Nephron (organoid): ENCODE results near the gene MRPS33.

Experiments used
- H3K27ac Mint-ChIP-seq, 3 experiments: 2 replicates each; pipeline ENCODE4 v1.8.0; 2020; ENCODE audit warnings: mixed read lengths in 3 of 3, mild to moderate bottlenecking in 2 of 3, moderate library complexity in 1 of 3
- H3K27me3 Mint-ChIP-seq: 2 replicates; pipeline ENCODE4 v1.8.0; 2021; ENCODE audit warnings: low read depth, mild to moderate bottlenecking, moderate library complexity, mixed read lengths
- H3K36me3 Mint-ChIP-seq: 2 replicates; pipeline ENCODE4 v1.8.0; 2020; ENCODE audit warnings: low read depth, mixed read lengths
- H3K4me1 Mint-ChIP-seq: 2 replicates; pipeline ENCODE4 v1.8.0; 2020; ENCODE audit warnings: mixed read lengths
- H3K4me3 Mint-ChIP-seq, 3 experiments: 2 replicates each; pipeline ENCODE4 v1.8.0; 2020; ENCODE audit warnings: mild to moderate bottlenecking in 3 of 3, mixed read lengths in 3 of 3, moderate library complexity in 2 of 3
- H3K9me3 Mint-ChIP-seq: 2 replicates; pipeline ENCODE4 v1.8.0; 2020; ENCODE audit warnings: mixed read lengths
- TF ChIP-seq, protein P1 (sequence below), 3 experiments: fragments of 200-600 bp; sonication (generic); IDR thresholded peaks; one replicate each; pipeline ENCODE4 v1.5.0; 2021; ENCODE audit warnings: antibody characterized with exemption in 3 of 3; ENCODE audit not compliant: unreplicated experiment in 3 of 3

Gene MRPS33

DNA sequence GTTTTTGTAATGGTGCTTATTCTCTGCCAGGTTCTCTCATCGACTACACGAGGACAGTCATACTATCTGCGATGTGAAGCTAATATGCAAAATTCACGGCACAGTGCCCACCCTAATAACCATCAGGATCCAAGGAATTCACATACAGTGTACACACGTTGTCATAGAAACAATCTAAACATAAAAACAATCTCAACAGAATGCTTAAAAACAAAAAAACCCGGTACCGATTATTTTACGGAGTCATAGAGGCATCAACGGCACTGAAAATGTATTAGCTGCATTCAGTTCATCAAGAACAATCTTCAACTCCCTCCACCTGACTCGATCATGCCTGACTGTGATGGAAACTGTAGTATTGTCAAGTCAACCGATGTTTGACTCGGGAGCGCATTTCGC, 628 bp downstream of the MRPS33 start:
- Mint-ChIP-seq H3K27ac (peak overlapping the region; percentile 97 to 100 (median 98)), H3K27me3 (peaks cover 10% of the 10 kb centered on the region), H3K36me3 (peaks cover 9% of the 10 kb centered on the region), H3K9me3 (no peaks in the 10 kb centered on the region), H3K4me1 (peaks cover 21% of the 10 kb centered on the region), H3K4me3 (peak overlapping the region; percentile 93 to 98 (median 97))
- TF ChIP-seq, protein P1, sequence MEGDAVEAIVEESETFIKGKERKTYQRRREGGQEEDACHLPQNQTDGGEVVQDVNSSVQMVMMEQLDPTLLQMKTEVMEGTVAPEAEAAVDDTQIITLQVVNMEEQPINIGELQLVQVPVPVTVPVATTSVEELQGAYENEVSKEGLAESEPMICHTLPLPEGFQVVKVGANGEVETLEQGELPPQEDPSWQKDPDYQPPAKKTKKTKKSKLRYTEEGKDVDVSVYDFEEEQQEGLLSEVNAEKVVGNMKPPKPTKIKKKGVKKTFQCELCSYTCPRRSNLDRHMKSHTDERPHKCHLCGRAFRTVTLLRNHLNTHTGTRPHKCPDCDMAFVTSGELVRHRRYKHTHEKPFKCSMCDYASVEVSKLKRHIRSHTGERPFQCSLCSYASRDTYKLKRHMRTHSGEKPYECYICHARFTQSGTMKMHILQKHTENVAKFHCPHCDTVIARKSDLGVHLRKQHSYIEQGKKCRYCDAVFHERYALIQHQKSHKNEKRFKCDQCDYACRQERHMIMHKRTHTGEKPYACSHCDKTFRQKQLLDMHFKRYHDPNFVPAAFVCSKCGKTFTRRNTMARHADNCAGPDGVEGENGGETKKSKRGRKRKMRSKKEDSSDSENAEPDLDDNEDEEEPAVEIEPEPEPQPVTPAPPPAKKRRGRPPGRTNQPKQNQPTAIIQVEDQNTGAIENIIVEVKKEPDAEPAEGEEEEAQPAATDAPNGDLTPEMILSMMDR (IDR thresholded peaks at IDR 0.05; ENCODE audit: unreplicated experiment in 3 of 3), result no peak

GRCh38 chr7:141013345-141013715, 1.4 kb downstream of the MRPS33 start:
- TF ChIP-seq, protein P1 (IDR thresholded peaks at IDR 0.05; ENCODE audit: unreplicated experiment in 3 of 3), result no peak
- Mint-ChIP-seq H3K27ac (peak overlapping the region; percentile 41 to 100 (median 97)), H3K4me3 (peak overlapping the region; percentile 93 to 98 (median 97)), H3K36me3 (peaks cover 9% of the 10 kb centered on the region), H3K27me3 (peaks cover 10% of the 10 kb centered on the region), H3K9me3 (no peaks in the 10 kb centered on the region), H3K4me1 (peaks cover 21% of the 10 kb centered on the region)

- Mint-ChIP-seq H3K27me3 (peaks cover 9% of the 10 kb centered on the region), H3K36me3 (peaks cover 12% of the 10 kb centered on the region), H3K4me1 (peaks cover 21% of the 10 kb centered on the region), H3K27ac (peak overlapping the region; percentile 41 to 100 (median 97)), H3K4me3 (peak overlapping the region; percentile 93 to 98 (median 97)), H3K9me3 (no peaks in the 10 kb centered on the region)
- TF ChIP-seq, protein P1 (IDR thresholded peaks at IDR 0.05; ENCODE audit: unreplicated experiment in 3 of 3), result no peak
Measured at GRCh38 chr7:141012696-141013344, 1.9 kb downstream of the MRPS33 start.

DNA sequence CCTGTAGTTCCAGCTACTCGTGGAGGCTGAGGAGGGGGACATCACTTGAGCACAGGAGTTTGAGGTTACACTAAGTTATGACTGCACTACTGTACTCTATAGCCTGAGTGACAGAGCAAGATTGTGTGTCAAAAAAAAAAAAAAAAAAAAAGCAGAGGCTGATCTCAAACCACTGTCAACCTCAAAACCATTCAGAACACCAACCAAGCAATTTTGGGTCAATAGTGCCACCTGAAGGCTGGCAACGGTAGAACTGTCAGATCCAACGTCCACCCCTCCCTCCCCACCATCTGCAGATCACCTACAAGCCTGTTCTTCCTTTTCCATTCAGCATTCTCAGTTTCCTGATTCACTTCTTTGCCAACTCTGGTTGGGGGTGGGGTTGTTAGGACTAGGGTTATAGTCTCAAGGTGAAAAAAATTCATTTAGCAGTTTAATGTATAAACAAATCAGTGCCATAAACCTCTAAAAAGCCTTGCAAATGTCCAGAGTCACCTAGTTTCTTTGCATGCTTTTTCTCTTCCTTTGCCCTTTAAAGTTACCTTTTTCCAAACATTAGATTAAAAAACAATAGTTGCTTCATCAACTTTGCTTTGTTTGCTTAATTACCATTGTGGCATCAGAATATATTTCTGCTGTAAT, 2.6 kb downstream of the MRPS33 start:
- TF ChIP-seq, protein P1 (IDR thresholded peaks at IDR 0.05; ENCODE audit: unreplicated experiment in 3 of 3), result peak; percentile 41 to 62 (median 54)
- H3K27me3 Mint-ChIP-seq, result peaks cover 3% of the 10 kb centered on the region
- H3K4me1 Mint-ChIP-seq, result peaks cover 21% of the 10 kb centered on the region
- H3K27ac Mint-ChIP-seq, result peak overlapping the region in 2 of 3 experiments; percentile 41 to 47
- peaks cover 12% of the 10 kb centered on the region for H3K36me3 Mint-ChIP-seq
- no peaks in the 10 kb centered on the region for H3K9me3 Mint-ChIP-seq
- H3K4me3 Mint-ChIP-seq, result peak overlapping the region; percentile 68 to 75 (median 72)

GRCh38 chr7:141011443-141011842, 3.3 kb downstream of the MRPS33 start:
- no peaks in the 10 kb centered on the region for H3K27me3 Mint-ChIP-seq
- no peak overlapping the region for H3K27ac Mint-ChIP-seq
- H3K36me3 Mint-ChIP-seq, result peaks cover 15% of the 10 kb centered on the region
- TF ChIP-seq, protein P1 (IDR thresholded peaks at IDR 0.05; ENCODE audit: unreplicated experiment in 3 of 3), result no peak
- H3K9me3 Mint-ChIP-seq, result no peaks in the 10 kb centered on the region
- peaks cover 21% of the 10 kb centered on the region for H3K4me1 Mint-ChIP-seq
- H3K4me3 Mint-ChIP-seq, result peak overlapping the region in 2 of 3 experiments; percentile 43 to 68
